K562 (cell line): ENCODE results near the gene BPIFB2. TPM values are rescaled to one million over a fixed set of nuclear protein-coding genes. Genes with fewer than 3 reads are reported as not detected.

ENCODE experiments used
- ATAC-seq: fragments of 200-7000 bp; cut with Tn5 transposase; 3 replicates; pipeline ENCODE4 v1.9.1; 2020; ENCODE audit warnings: moderate library complexity
- BruUV-seq: library from RNA; stranded (reverse); fragments of 400-500 nt; replicated peaks from 2 replicates; lab custom pipeline; 2021; lab: Mats Ljungman, UMichigan
- CTCF ChIA-PET: fragments of 300-600 bp; formaldehyde crosslinking; extraction: SDS; loops from one replicate; lab custom pipeline; 2021; ENCODE audit warnings: low intra/inter-chr PET ratio; lab: Yijun Ruan, JAX
- POLR2A ChIA-PET: fragments of 300-600, 350-650 bp; sonication (Branson Sonifier 250); formaldehyde crosslinking; extraction: SDS; loops from one replicate; lab custom pipeline; 2021; ENCODE audit warnings: antibody characterized with exemption, inconsistent platforms; lab: Yijun Ruan, JAX
- DNase-seq, 4 experiments: peaks; one replicate each; pipeline versions ENCODE4 v3.0.0 to v3.0.0-alpha.2; 2011 to 2018; ENCODE audit warnings: low spot score in 3 of 4, mixed read lengths in 3 of 4; ENCODE audit errors: extremely low read depth in 1 of 4
- FAIRE-seq: peaks from 2 replicates; lab custom pipeline; 2011; peaks lifted over from hg19 to GRCh38; lab: Jason Lieb, UNC
- H2AFZ ChIP-seq: 2 replicates; pipeline ENCODE4 v1.6.0; 2011; ENCODE audit warnings: low read depth, low read length, control low read depth, inconsistent platforms
- H3K27ac ChIP-seq: fragments of 200-600 bp; 3 replicates; pipeline ENCODE4 v1.8.0; 2011; ENCODE audit warnings: low read depth, mild to moderate bottlenecking, control low read depth, inconsistent platforms, low read length, moderate library complexity, mixed read lengths; ENCODE audit errors: extremely low read depth
- H3K27me3 ChIP-seq, 2 experiments: fragments of 300-600 bp in 1 of 2; 2 replicates in 1 of 2; 3 replicates in 1 of 2; pipeline versions ENCODE4 v1.6.0 to v1.8.0; 2011; ENCODE audit warnings: inconsistent platforms in 2 of 2, low read length in 2 of 2, mild to moderate bottlenecking in 1 of 2, mixed read lengths in 1 of 2, moderate library complexity in 1 of 2; ENCODE audit not compliant: control insufficient read depth in 2 of 2, insufficient read depth in 2 of 2
- H3K36me3 ChIP-seq: fragments of 300-600 bp; 3 replicates; pipeline ENCODE4 v1.8.0; 2011; ENCODE audit warnings: mild to moderate bottlenecking, low read length, inconsistent platforms; ENCODE audit not compliant: control insufficient read depth, insufficient read depth
- H3K4me1 ChIP-seq, 2 experiments: fragments of 200-600 bp in 1 of 2; replicated peaks in 1 of 2; 2 replicates in 1 of 2; 3 replicates in 1 of 2; pipeline versions ENCODE4 v1.5.1 to v1.8.0; 2011; ENCODE audit warnings: inconsistent platforms in 2 of 2, low read length in 2 of 2, mild to moderate bottlenecking in 1 of 2, mixed read lengths in 1 of 2, moderate library complexity in 1 of 2; ENCODE audit not compliant: control insufficient read depth in 2 of 2, insufficient read depth in 2 of 2
- H3K4me2 ChIP-seq: 2 replicates; pipeline ENCODE4 v1.6.1; 2011; ENCODE audit warnings: low read length, control low read depth, inconsistent platforms, mixed read lengths; ENCODE audit not compliant: insufficient read depth
- H3K4me3 ChIP-seq: fragments of 200-600 bp; sonication (generic), shearing (Covaris generic); 2 replicates; pipeline ENCODE4 v1.5.1; 2016; ENCODE audit warnings: control low read depth, inconsistent platforms
- H3K79me2 ChIP-seq: fragments of 200-600 bp; 3 replicates; pipeline ENCODE4 v1.8.0; 2011; ENCODE audit warnings: low read length, inconsistent platforms; ENCODE audit not compliant: control insufficient read depth, insufficient read depth
- H3K9ac ChIP-seq, 2 experiments: 2 replicates each; pipeline versions ENCODE4 v1.6.0 to v1.6.1; 2011; ENCODE audit warnings: low read depth in 2 of 2, low read length in 2 of 2, control low read depth in 1 of 2, inconsistent platforms in 1 of 2, mild to moderate bottlenecking in 1 of 2, mixed read lengths in 1 of 2; ENCODE audit not compliant: insufficient read depth in 1 of 2
- H3K9me1 ChIP-seq: one replicate; pipeline ENCODE4 v1.6.0; 2011; ENCODE audit warnings: inconsistent platforms, mild to moderate bottlenecking, low read length, moderate library complexity; ENCODE audit not compliant: control insufficient read depth, insufficient read depth
- H3K9me3 ChIP-seq: replicated peaks from 2 replicates; pipeline ENCODE4 v1.5.1; 2011; ENCODE audit warnings: low read depth, low read length, inconsistent platforms; ENCODE audit not compliant: control insufficient read depth, insufficient read depth
- H4K20me1 ChIP-seq: replicated peaks from 2 replicates; pipeline ENCODE4 v1.6.1; 2011; ENCODE audit warnings: low read length, inconsistent platforms, mixed read lengths; ENCODE audit not compliant: control insufficient read depth, insufficient read depth
- BRD9 ChIP-seq: fragments of 450-650 bp; IDR thresholded peaks from 2 replicates; pipeline ENCODE4 v1.6.1; 2018; ENCODE audit warnings: low read depth; ENCODE audit not compliant: partially characterized antibody
- GTF2E2 ChIP-seq: fragments of 200-800 bp; sonication (Bioruptor generic); IDR thresholded peaks from 2 replicates; pipeline ENCODE4 v1.6.1; 2016; ENCODE audit warnings: missing genetic modification characterization, missing compliant biosample characterization
- RNF2 ChIP-seq: sonication (generic); IDR thresholded peaks from 2 replicates; pipeline ENCODE4 v1.6.1; 2016
- SETDB1 ChIP-seq: IDR thresholded peaks from one replicate; pipeline ENCODE4 v1.6.1; 2012; ENCODE audit warnings: low read length, control low read depth, inconsistent platforms
- SLC30A9 ChIP-seq: fragments of 250-450 bp; sonication (Bioruptor Pico); IDR thresholded peaks from 2 replicates; pipeline ENCODE4 v1.8.0; 2022; ENCODE audit warnings: mild to moderate bottlenecking, moderate library complexity
- ZFP91 ChIP-seq: sonication (generic); formaldehyde crosslinking; IDR thresholded peaks from 2 replicates; pipeline ENCODE4 v1.8.0; 2022; ENCODE audit warnings: mild to moderate bottlenecking, missing genetic modification reagents
- ZFPM2 ChIP-seq: fragments of 250-450 bp; sonication (Bioruptor Pico); IDR thresholded peaks from 2 replicates; pipeline ENCODE4 v1.5.1; 2022; ENCODE audit warnings: mild to moderate bottlenecking
- ZNF512 ChIP-seq: IDR thresholded peaks from 2 replicates; pipeline ENCODE4 v1.6.1; 2016; ENCODE audit warnings: missing genetic modification characterization, missing compliant biosample characterization
- ZNF77 ChIP-seq: fragments of 250-450 bp; sonication (Bioruptor Pico); IDR thresholded peaks from 2 replicates; pipeline ENCODE4 v1.5.0; 2020
- WGBS: fragments of 100-300 bp; shearing (Covaris generic); methylation state at CpG from one replicate; pipeline ENCODE4 v1.1.6; 2016; ENCODE audit warnings: low coverage, mixed read lengths; ENCODE audit not compliant: insufficient coverage; ENCODE audit errors: missing lambda C conversion rate; 5-methylcytosine and 5-hydroxymethylcytosine counted together
- in situ Hi-C: fragments of 300-500 bp; cut with MboI; formaldehyde crosslinking; loops from 4 replicates; pipeline ENCODE4 v1.15.0; 2018; ENCODE audit warnings: inconsistent platforms, mixed read lengths
- intact Hi-C: fragments of 100-400 bp; cut with micrococcal nuclease; formaldehyde crosslinking; loops from 2 replicates; pipeline ENCODE4 v1.14.2; 2022
- polyA plus RNA-seq, 8 experiments: library from polyadenylated mRNA; depleted of rRNA in 4 of 8; stranded (reverse) in 5 of 8; unstranded in 3 of 8; fragments of >200 nt; fragmentation: Nextera tagmentation in 2 of 8; fragmentation: Illumina TruSeq in 1 of 8; extraction: Ambion mirVana in 2 of 8; extraction: Trizol in 1 of 8; gene quantifications; 2 replicates each; pipeline versions ENCODE4 v1.2.1 to v1.2.3, GENCODE V29; 2011 to 2014; ENCODE audit warnings: inconsistent platforms in 1 of 8, missing spikeins in 1 of 8
- total RNA-seq, 7 experiments: library from RNA; depleted of rRNA in 6 of 7; stranded (reverse); fragments of >200 nt in 6 of 7; fragmentation: Illumina TruSeq in 2 of 7; extraction: Trizol in 2 of 7; gene quantifications; 2 replicates each; pipeline versions ENCODE4 v1.2.1 to v1.2.3, GENCODE V29; 2011 to 2021; ENCODE audit warnings: low replicate concordance in 1 of 7

The BPIFB2 gene
- total and polyA plus RNA-seq, 9 of the 15 experiments (the other 6 are each of a cell fraction or from before 2014, with no cell fraction given), result not detected

GRCh38 chr20:33042430-33042829, 34.9 kb downstream of the BPIFB2 start:
- no peaks in the 10 kb centered on the region for H3K79me2 ChIP-seq
- H4K20me1 ChIP-seq, result no peaks in the 10 kb centered on the region; the same call in 1 of the 2 replicates
- H3K9me3 ChIP-seq, result no peaks in the 10 kb centered on the region; the same call in none of the 2 replicates
- POLR2A ChIA-PET, result no interaction called here
- CTCF ChIA-PET, result no interaction called here
- H3K36me3 ChIP-seq, result no peaks in the 10 kb centered on the region
- WGBS, result 0% methylated on average over 3 of the region's 3 CpGs
- peaks cover 0 to 12% of the 10 kb centered on the region in 2 experiments; a peak in 2 of 5 replicates for H3K27me3 ChIP-seq
- H3K4me3 ChIP-seq, result no peak overlapping the region
- intact Hi-C loops (no loop called here), in situ Hi-C loops (no loop called here)
- H3K4me2 ChIP-seq, result no peak overlapping the region
- no peak overlapping the region for H3K9ac ChIP-seq
- H3K9me1 ChIP-seq, result no peaks in the 10 kb centered on the region
- no peak for DNase-seq
- no peak for TF ChIP-seq ZNF77
- TF ChIP-seq ZFP91 (CRISPR knock-in tag), result no peak
- TF ChIP-seq GTF2E2, result no peak
- TF ChIP-seq SLC30A9 (CRISPR knock-in tag), result no peak
- no peak for TF ChIP-seq ZFPM2 (CRISPR knock-in tag)
- no peak for TF ChIP-seq ZNF512 (tag)
- no peak for TF ChIP-seq SETDB1
- no peak for TF ChIP-seq RNF2
- TF ChIP-seq BRD9, result no peak
- no peak for ATAC-seq
- no peak overlapping the region for H3K27ac ChIP-seq
- no peaks in the 10 kb centered on the region for H3K4me1 ChIP-seq
- H2AFZ ChIP-seq, result no peak overlapping the region
- no TSS peak for BruUV-seq
- no peak for FAIRE-seq
